HPDE6-E6E7 (cell line): Measurements from ENCODE around the gene SLC27A1.
A peak's percentile ranks its signal among the peaks of the same experiment; 100 is the strongest.
"Not testable (repeated sequence)": the region's sequence is repeated elsewhere in the genome, so short reads cannot be mapped to it uniquely, and the experiment has no call there.

Experiments
- DNase-seq: peaks from one replicate; pipeline ENCODE4 v3.0.0; 2011; ENCODE audit warnings: missing footprints; ENCODE audit errors: extremely low spot score

SLC27A1 gene

GRCh38 chr19:17486545-17487240 lies 16.4 kb downstream of the SLC27A1 start:
- DNase-seq = no peak

GRCh38 chr19:17487284-17488121 lies 17.2 kb downstream of the SLC27A1 start:
- no peak for DNase-seq

- no peak for DNase-seq
Observed at GRCh38 chr19:17488593-17489391, 18.5 kb downstream of the SLC27A1 start.

- DNase-seq = no peak
Observed at GRCh38 chr19:17489392-17490030, 19.2 kb downstream of the SLC27A1 start.

- no peak for DNase-seq
Observed at GRCh38 chr19:17490411-17490810, 20.1 kb downstream of the SLC27A1 start.

- DNase-seq = no peak
Observed at GRCh38 chr19:17491287-17491686, 21.0 kb downstream of the SLC27A1 start.

- no peak for DNase-seq
Observed at GRCh38 chr19:17495639-17496296, 25.4 kb downstream of the SLC27A1 start.

- DNase-seq = peak; percentile 62
Observed at GRCh38 chr19:17496337-17496997, 26.1 kb downstream of the SLC27A1 start.

- no peak for DNase-seq
Observed at GRCh38 chr19:17497149-17497798, 26.9 kb downstream of the SLC27A1 start.

GRCh38 chr19:17499025-17499424 lies 28.7 kb downstream of the SLC27A1 start:
- not testable (repeated sequence) for DNase-seq

- no peak for DNase-seq
Observed at GRCh38 chr19:17499648-17500446, 29.5 kb downstream of the SLC27A1 start.

GRCh38 chr19:17500447-17501198 lies 30.3 kb downstream of the SLC27A1 start:
- no peak for DNase-seq

GRCh38 chr19:17503240-17503639 lies 32.9 kb downstream of the SLC27A1 start:
- DNase-seq = no peak

- DNase-seq = no peak
Observed at GRCh38 chr19:17504030-17504429, 33.7 kb downstream of the SLC27A1 start.

GRCh38 chr19:17504456-17504855 lies 34.1 kb downstream of the SLC27A1 start:
- no peak for DNase-seq

- DNase-seq = no peak
Observed at GRCh38 chr19:17505223-17505622, 34.9 kb downstream of the SLC27A1 start.

GRCh38 chr19:17506745-17507144 lies 36.4 kb downstream of the SLC27A1 start:
- DNase-seq = no peak

- not testable (repeated sequence) for DNase-seq
Observed at GRCh38 chr19:17508558-17508933, 38.2 kb downstream of the SLC27A1 start.
